CD8-positive, alpha-beta memory T cell (primary cell): ENCODE data around the gene GSTM5. TPM values are rescaled to one million over a fixed set of nuclear protein-coding genes. Genes with fewer than 3 reads are reported as not detected.
"Not testable (repeated sequence)": the region's sequence is repeated elsewhere in the genome, so short reads cannot be mapped to it uniquely, and the experiment has no call there.

ENCODE experiments used
- CTCF ChIA-PET: fragments of 350-600 bp; sonication (Branson Sonifier 250); formaldehyde crosslinking; loops from one replicate; lab custom pipeline; 2021; ENCODE audit warnings: antibody characterized with exemption; lab: Charles Lee
- POLR2A ChIA-PET: fragments of 350-600 bp; sonication (Branson Sonifier 250); formaldehyde crosslinking; loops from one replicate; lab custom pipeline; 2021; ENCODE audit warnings: antibody characterized with exemption; lab: Charles Lee
- DNase-seq, 5 donors: peaks; one replicate each; pipeline versions ENCODE4 v3.0.0 to v3.0.0-alpha.2; 2020 to 2022; ENCODE audit warnings: mixed read lengths in 1 of 5
- H3K27ac ChIP-seq: one replicate; pipeline ENCODE4 v1.7.0; 2013; ENCODE audit warnings: low read depth, mild to moderate bottlenecking, low read length, moderate library complexity
- H3K27me3 ChIP-seq: 2 replicates; pipeline ENCODE4 v1.7.0; 2013; ENCODE audit warnings: low read length, mild to moderate bottlenecking; ENCODE audit not compliant: insufficient read depth, poor library complexity, severe bottlenecking
- H3K36me3 ChIP-seq: 2 replicates; pipeline ENCODE4 v1.7.0; 2013; ENCODE audit warnings: mild to moderate bottlenecking, low read length, moderate library complexity; ENCODE audit not compliant: insufficient read depth
- H3K4me1 ChIP-seq: 2 replicates; pipeline ENCODE4 v1.7.0; 2013; ENCODE audit warnings: mild to moderate bottlenecking, low read length, moderate library complexity; ENCODE audit not compliant: insufficient read depth
- H3K4me3 ChIP-seq: 2 replicates; pipeline ENCODE4 v1.7.0; 2013; ENCODE audit warnings: mild to moderate bottlenecking, low read length
- H3K9me3 ChIP-seq: 2 replicates; pipeline ENCODE4 v1.7.0; 2013; ENCODE audit warnings: mild to moderate bottlenecking, low read length
- H3K27ac Mint-ChIP-seq, 8 donors: one replicate each; pipeline ENCODE4 v1.8.0; 2020 to 2021; ENCODE audit warnings: mixed read lengths in 8 of 8, mild to moderate bottlenecking in 6 of 8, inconsistent platforms in 3 of 8, moderate library complexity in 3 of 8
- H3K27me3 Mint-ChIP-seq, 2 donors: one replicate each; pipeline ENCODE4 v1.8.0; 2020 to 2021; ENCODE audit warnings: mixed read lengths in 2 of 2, mild to moderate bottlenecking in 1 of 2, moderate library complexity in 1 of 2
- H3K36me3 Mint-ChIP-seq, 3 donors: one replicate each; pipeline ENCODE4 v1.8.0; 2020 to 2021; ENCODE audit warnings: mixed read lengths in 3 of 3, inconsistent platforms in 1 of 3, mild to moderate bottlenecking in 1 of 3
- H3K4me1 Mint-ChIP-seq, 3 donors: one replicate each; pipeline ENCODE4 v1.8.0; 2020 to 2021; ENCODE audit warnings: mixed read lengths in 3 of 3, inconsistent platforms in 1 of 3, mild to moderate bottlenecking in 1 of 3
- H3K4me3 Mint-ChIP-seq, 7 donors: one replicate each; pipeline ENCODE4 v1.8.0; 2020 to 2021; ENCODE audit warnings: mixed read lengths in 7 of 7, mild to moderate bottlenecking in 6 of 7, moderate library complexity in 4 of 7, inconsistent platforms in 2 of 7
- H3K9me3 Mint-ChIP-seq, 5 donors: one replicate each; pipeline ENCODE4 v1.8.0; 2020 to 2022; ENCODE audit warnings: mixed read lengths in 5 of 5, mild to moderate bottlenecking in 3 of 5, moderate library complexity in 2 of 5, inconsistent platforms in 1 of 5
- polyA plus RNA-seq: library from polyadenylated mRNA; unstranded; fragments of 300-500 nt; fragmentation: Illumina TruSeq; gene quantifications from one replicate; pipeline ENCODE4 v1.2.3, GENCODE V29; 2021
- total RNA-seq, 2 experiments: library from RNA; stranded (reverse); gene quantifications; one replicate each; pipeline ENCODE4 v1.2.3, GENCODE V29; 2021

The GSTM5 gene
- not detected for total RNA-seq
- not detected for polyA plus RNA-seq

GRCh38 chr1:109711593-109712320 lies at the start of gene GSTM5:
Gene GSTM5, plus strand, starts transcription at chr1:109712251. Its CDS starts 62 bp downstream, at chr1:109712313.
- Mint-ChIP-seq H3K27me3 (peaks cover 7 to 36% of the 10 kb centered on the region in 2 donors), H3K36me3 (peaks cover 0 to 12% (median 4%) of the 10 kb centered on the region in 3 donors), H3K27ac (peak within 1 kb of the TSS in 1 of 8 donors; percentile 70), H3K4me3 (peak within 1 kb of the TSS in 2 of 7 donors; percentile 51 to 74), H3K9me3 (peaks cover 13 to 23% (median 16%) of the 10 kb centered on the region in 5 donors)
- not testable (repeated sequence) for H3K4me1 ChIP-seq, DNase-seq, H3K4me1 Mint-ChIP-seq, H3K27ac ChIP-seq, H3K27me3 ChIP-seq, H3K4me3 ChIP-seq, H3K36me3 ChIP-seq, H3K9me3 ChIP-seq
- POLR2A ChIA-PET, result interaction anchor here (0.6 kb wide), 1 partner anchor 552 kb away, joined by 6 read pairs; no protein-coding TSS in a partner anchor
- CTCF ChIA-PET, result interaction anchor here (1.0 kb wide), 1 partner anchor 72 kb away, joined by 3 read pairs; no protein-coding TSS in a partner anchor

- H3K27me3 ChIP-seq, result no peaks in the 10 kb centered on the region
- POLR2A ChIA-PET, result no interaction called here
- Mint-ChIP-seq H3K9me3 (no peaks in the 10 kb centered on the region), H3K27ac (no peak overlapping the region), H3K36me3 (peaks cover 0 to 4% (median 0%) of the 10 kb centered on the region in 3 donors), H3K4me3 (peak overlapping the region in 1 of 7 donors; percentile 2), H3K27me3 (peaks cover 5 to 7% of the 10 kb centered on the region in 2 donors), H3K4me1 (peaks cover 10 to 18% (median 18%) of the 10 kb centered on the region in 3 donors)
- no peaks in the 10 kb centered on the region for H3K36me3 ChIP-seq
- CTCF ChIA-PET, result no interaction called here
- no peak overlapping the region for H3K27ac ChIP-seq
- no peaks in the 10 kb centered on the region for H3K9me3 ChIP-seq
- no peak overlapping the region for H3K4me3 ChIP-seq
- no peak for DNase-seq
- peaks cover 4% of the 10 kb centered on the region for H3K4me1 ChIP-seq
Measured at GRCh38 chr1:109664671-109665070, 47.4 kb upstream of the GSTM5 start.

GRCh38 chr1:109667452-109668122 lies 44.5 kb upstream of the GSTM5 start, which contains the start of gene GSTM2:
Gene GSTM2, plus strand, starts transcription at chr1:109668057. Its CDS starts 59 bp downstream, at chr1:109668116.
- POLR2A ChIA-PET, result no interaction called here
- H3K9me3 Mint-ChIP-seq, result no peaks in the 10 kb centered on the region

GRCh38 chr1:109668123-109668775 lies 43.8 kb upstream of the GSTM5 start:
- Mint-ChIP-seq H3K4me3 (peak overlapping the region; percentile 4 to 78 (median 64)), H3K9me3 (no peaks in the 10 kb centered on the region), H3K27me3 (peaks cover 7% of the 10 kb centered on the region in 2 donors), H3K4me1 (peaks cover 16 to 30% (median 25%) of the 10 kb centered on the region in 3 donors), H3K27ac (no peak overlapping the region), H3K36me3 (peaks cover 0 to 4% (median 0%) of the 10 kb centered on the region in 3 donors)
- no peaks in the 10 kb centered on the region for H3K27me3 ChIP-seq
- H3K9me3 ChIP-seq, result no peaks in the 10 kb centered on the region
- CTCF ChIA-PET, result interaction anchor here (1.1 to 1.7 kb wide), 2 partner anchors 28 to 316 kb away, joined by 3 read pairs; partner anchors contain the start of gene AHCYL1
- peaks cover 4% of the 10 kb centered on the region for H3K4me1 ChIP-seq
- H3K4me3 ChIP-seq, result peak overlapping the region; percentile 41
- POLR2A ChIA-PET, result no interaction called here
- DNase-seq, result no peak
- no peak overlapping the region for H3K27ac ChIP-seq
- H3K36me3 ChIP-seq, result no peaks in the 10 kb centered on the region

More at GRCh38 chr1:109667452-109668122, 44.5 kb upstream of the GSTM5 start, which contains the start of gene GSTM2:
- Histone ChIP-seq H3K27me3 (no peaks in the 10 kb centered on the region), H3K9me3 (no peaks in the 10 kb centered on the region), H3K27ac (no peak within 1 kb of the TSS), H3K4me3 (peak within 1 kb of the TSS; percentile 55), H3K4me1 (peaks cover 4% of the 10 kb centered on the region), H3K36me3 (no peaks in the 10 kb centered on the region)
- H3K27ac Mint-ChIP-seq, result peak within 1 kb of the TSS in 4 of 8 donors; percentile 12 to 63 (median 39)
- peaks cover 0 to 4% (median 0%) of the 10 kb centered on the region in 3 donors for H3K36me3 Mint-ChIP-seq
- CTCF ChIA-PET, result interaction anchor here (1.7 kb wide), 1 partner anchor 28 kb away, joined by 3 read pairs; no protein-coding TSS in a partner anchor
- H3K4me1 Mint-ChIP-seq, result peaks cover 16 to 30% (median 25%) of the 10 kb centered on the region in 3 donors
- DNase-seq, result peak; percentile 33 to 80 (median 38)
- H3K27me3 Mint-ChIP-seq, result peaks cover 7% of the 10 kb centered on the region in 2 donors
- peak within 1 kb of the TSS; percentile 4 to 78 (median 64) for H3K4me3 Mint-ChIP-seq

GRCh38 chr1:109669246-109669948 lies 42.7 kb upstream of the GSTM5 start:
- Histone ChIP-seq H3K27me3 (no peaks in the 10 kb centered on the region), H3K4me1 (peaks cover 4% of the 10 kb centered on the region), H3K9me3 (no peaks in the 10 kb centered on the region), H3K27ac (no peak overlapping the region), H3K4me3 (no peak overlapping the region), H3K36me3 (no peaks in the 10 kb centered on the region)
- CTCF ChIA-PET, result interaction anchor here (1.2 to 1.7 kb wide), 2 partner anchors 20 to 29 kb away, joined by 3 read pairs; no protein-coding TSS in a partner anchor
- Mint-ChIP-seq H3K36me3 (peaks cover 0 to 4% (median 0%) of the 10 kb centered on the region in 3 donors), H3K27ac (peak overlapping the region; percentile 30 to 89 (median 46)), H3K9me3 (no peaks in the 10 kb centered on the region), H3K4me3 (peak overlapping the region; percentile 22 to 79 (median 63)), H3K4me1 (peaks cover 16 to 30% (median 25%) of the 10 kb centered on the region in 3 donors), H3K27me3 (peaks cover 7% of the 10 kb centered on the region in 2 donors)
- POLR2A ChIA-PET, result interaction anchor here (0.5 kb wide), 1 partner anchor 103 kb away, joined by 4 read pairs; no protein-coding TSS in a partner anchor
- no peak for DNase-seq

GRCh38 chr1:109669949-109670302 lies 42.1 kb upstream of the GSTM5 start:
- not testable (repeated sequence) for DNase-seq, H3K27me3 ChIP-seq, H3K9me3 Mint-ChIP-seq, H3K27me3 Mint-ChIP-seq, H3K4me1 ChIP-seq, H3K36me3 Mint-ChIP-seq, H3K27ac ChIP-seq, H3K9me3 ChIP-seq, H3K4me3 ChIP-seq, H3K36me3 ChIP-seq
- H3K27ac Mint-ChIP-seq, result peak overlapping the region in 7 of 8 donors; percentile 30 to 66 (median 54)
- ChIA-PET POLR2A (interaction anchor here (0.5 kb wide), 1 partner anchor 102 kb away, joined by 4 read pairs; no protein-coding TSS in a partner anchor), CTCF (interaction anchor here (1.2 to 1.6 kb wide), 2 partner anchors 20 to 27 kb away, joined by 3 to 4 read pairs; no protein-coding TSS in a partner anchor)
- peak overlapping the region; percentile 22 to 79 (median 63) for H3K4me3 Mint-ChIP-seq
- H3K4me1 Mint-ChIP-seq, result peaks cover 16 to 30% (median 25%) of the 10 kb centered on the region in 3 donors

GRCh38 chr1:109671067-109671466 lies 41.0 kb upstream of the GSTM5 start:
- H3K9me3 Mint-ChIP-seq, result no peaks in the 10 kb centered on the region
- POLR2A ChIA-PET, result interaction anchor here (0.6 kb wide), 1 partner anchor 149 kb away, joined by 4 read pairs; no protein-coding TSS in a partner anchor

More at GRCh38 chr1:109671067-109671466, 41.0 kb upstream of the GSTM5 start:
- no peak overlapping the region for H3K4me3 ChIP-seq
- Mint-ChIP-seq H3K36me3 (no peaks in the 10 kb centered on the region), H3K27ac (peak overlapping the region in 1 of 8 donors; percentile 24), H3K4me1 (peaks cover 16 to 30% (median 25%) of the 10 kb centered on the region in 3 donors), H3K4me3 (no peak overlapping the region), H3K27me3 (peaks cover 1 to 7% of the 10 kb centered on the region in 2 donors)
- no peaks in the 10 kb centered on the region for H3K9me3 ChIP-seq
- no peaks in the 10 kb centered on the region for H3K36me3 ChIP-seq
- H3K4me1 ChIP-seq, result peaks cover 4% of the 10 kb centered on the region
- DNase-seq, result no peak
- no peaks in the 10 kb centered on the region for H3K27me3 ChIP-seq
- H3K27ac ChIP-seq, result no peak overlapping the region
- CTCF ChIA-PET, result interaction anchor here (0.9 to 1.6 kb wide), 5 partner anchors 10 to 105 kb away, joined by 3 to 5 read pairs (median 4); no protein-coding TSS in a partner anchor
